Measurements from ENCODE around the gene PID1.

- TF ChIP-seq, protein P1, sequence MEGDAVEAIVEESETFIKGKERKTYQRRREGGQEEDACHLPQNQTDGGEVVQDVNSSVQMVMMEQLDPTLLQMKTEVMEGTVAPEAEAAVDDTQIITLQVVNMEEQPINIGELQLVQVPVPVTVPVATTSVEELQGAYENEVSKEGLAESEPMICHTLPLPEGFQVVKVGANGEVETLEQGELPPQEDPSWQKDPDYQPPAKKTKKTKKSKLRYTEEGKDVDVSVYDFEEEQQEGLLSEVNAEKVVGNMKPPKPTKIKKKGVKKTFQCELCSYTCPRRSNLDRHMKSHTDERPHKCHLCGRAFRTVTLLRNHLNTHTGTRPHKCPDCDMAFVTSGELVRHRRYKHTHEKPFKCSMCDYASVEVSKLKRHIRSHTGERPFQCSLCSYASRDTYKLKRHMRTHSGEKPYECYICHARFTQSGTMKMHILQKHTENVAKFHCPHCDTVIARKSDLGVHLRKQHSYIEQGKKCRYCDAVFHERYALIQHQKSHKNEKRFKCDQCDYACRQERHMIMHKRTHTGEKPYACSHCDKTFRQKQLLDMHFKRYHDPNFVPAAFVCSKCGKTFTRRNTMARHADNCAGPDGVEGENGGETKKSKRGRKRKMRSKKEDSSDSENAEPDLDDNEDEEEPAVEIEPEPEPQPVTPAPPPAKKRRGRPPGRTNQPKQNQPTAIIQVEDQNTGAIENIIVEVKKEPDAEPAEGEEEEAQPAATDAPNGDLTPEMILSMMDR (IDR thresholded peaks at IDR 0.05) = no peak
- TF ChIP-seq EP300 (IDR thresholded peaks at IDR 0.05) (no peak), POLR2A (IDR thresholded peaks at IDR 0.05) (no peak)
Observed at GRCh38 chr2:229221641-229222040, 49.4 kb downstream of the PID1 start.
